ENCODE results near the gene KIF17.

KIF17 gene

DNA sequence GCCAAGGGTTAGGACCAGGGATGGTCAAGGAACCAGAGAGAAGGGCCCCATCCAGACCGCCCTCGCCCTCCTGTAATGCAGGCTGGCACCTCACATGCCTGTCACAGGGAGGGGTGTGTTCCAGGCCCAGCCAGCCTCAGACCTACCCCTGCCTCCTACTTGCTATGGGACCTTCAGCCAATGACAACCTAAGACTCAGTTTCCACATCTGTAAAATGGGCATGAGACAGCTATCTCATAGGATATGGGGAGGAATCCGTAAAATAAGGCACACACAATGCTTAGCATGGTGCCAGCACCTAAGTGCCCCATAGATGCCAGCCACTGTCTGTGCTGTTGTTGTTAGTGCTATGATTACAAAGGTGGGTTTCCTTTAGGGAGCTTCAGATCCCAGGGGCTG lies 7.9 kb downstream of the KIF17 start:
- Histone ChIP-seq H3K27ac (ENCODE audit: low read depth, low read length) (no peak overlapping the region), H3K79me2 (ENCODE audit: control insufficient read depth, insufficient read depth, low read length, unreplicated experiment) (no peaks in the 10 kb centered on the region), H3K36me3 (ENCODE audit: insufficient read depth, low read length) (no peaks in the 10 kb centered on the region), H3K4me1 (ENCODE audit: control insufficient read depth, insufficient read depth, low read length, unreplicated experiment) (no peaks in the 10 kb centered on the region), H3K4me3 (ENCODE audit: low read depth, low read length) (no peak overlapping the region), H2AFZ (ENCODE audit: low read length, unreplicated experiment) (no peak overlapping the region), H3K27me3 (ENCODE audit: insufficient read depth, low read length) (no peaks in the 10 kb centered on the region)

DNA sequence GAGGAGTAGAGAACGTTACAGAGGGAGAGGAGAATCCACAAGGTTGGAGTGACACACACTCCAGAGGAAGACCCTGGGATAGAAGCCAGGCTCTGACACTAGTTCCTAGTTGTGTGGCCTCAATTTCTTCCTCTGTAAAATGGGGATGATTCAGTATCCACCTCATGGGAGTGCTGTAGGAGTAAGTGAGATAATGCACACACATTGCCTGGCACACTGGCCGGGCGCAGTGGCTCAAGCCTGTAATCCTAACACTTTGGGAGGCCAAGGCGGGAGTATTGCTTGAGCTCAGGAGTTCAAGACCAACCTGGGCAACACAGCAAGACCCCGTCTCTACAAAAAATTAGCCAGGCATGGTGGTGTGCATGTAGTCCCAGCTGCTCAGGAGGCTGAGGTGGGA lies 8.9 kb downstream of the KIF17 start:
- H2AFZ ChIP-seq (ENCODE audit: low read length, unreplicated experiment) = no peak overlapping the region
- H3K79me2 ChIP-seq (ENCODE audit: control insufficient read depth, insufficient read depth, low read length, unreplicated experiment) = no peaks in the 10 kb centered on the region
- H3K27me3 ChIP-seq (ENCODE audit: insufficient read depth, low read length) = no peaks in the 10 kb centered on the region
- H3K36me3 ChIP-seq (ENCODE audit: insufficient read depth, low read length) = no peaks in the 10 kb centered on the region
- no peak overlapping the region for H3K27ac ChIP-seq (ENCODE audit: low read depth, low read length)
- H3K4me3 ChIP-seq (ENCODE audit: low read depth, low read length) = no peak overlapping the region
- no peaks in the 10 kb centered on the region for H3K4me1 ChIP-seq (ENCODE audit: control insufficient read depth, insufficient read depth, low read length, unreplicated experiment)

DNA sequence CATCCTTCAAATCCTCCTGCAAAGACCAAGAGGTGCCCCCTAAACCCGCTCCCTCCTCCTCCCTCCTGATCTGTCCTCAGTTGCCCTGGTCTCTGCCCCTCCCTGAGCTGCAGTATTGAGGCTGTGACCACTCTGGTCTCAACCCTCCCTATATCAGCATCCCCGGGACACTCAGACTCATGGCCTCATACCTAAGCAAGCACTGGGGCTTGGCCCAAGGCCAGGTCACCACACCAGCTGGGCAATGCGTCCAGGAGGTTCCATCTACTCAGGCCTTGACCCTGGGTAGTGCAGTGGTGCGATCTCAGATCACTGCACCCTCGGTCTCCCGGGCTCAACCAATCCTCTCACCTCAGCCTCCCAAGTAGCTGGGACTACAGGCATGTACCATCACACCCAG lies 9.8 kb downstream of the KIF17 start:
- H3K4me1 ChIP-seq (ENCODE audit: control insufficient read depth, insufficient read depth, low read length, unreplicated experiment) = no peaks in the 10 kb centered on the region
- no peak overlapping the region for H3K4me3 ChIP-seq (ENCODE audit: low read depth, low read length)
- H2AFZ ChIP-seq (ENCODE audit: low read length, unreplicated experiment) = no peak overlapping the region
- no peaks in the 10 kb centered on the region for H3K36me3 ChIP-seq (ENCODE audit: insufficient read depth, low read length)
- H3K27ac ChIP-seq (ENCODE audit: low read depth, low read length) = no peak overlapping the region
- H3K79me2 ChIP-seq (ENCODE audit: control insufficient read depth, insufficient read depth, low read length, unreplicated experiment) = no peaks in the 10 kb centered on the region
- no peaks in the 10 kb centered on the region for H3K27me3 ChIP-seq (ENCODE audit: insufficient read depth, low read length)

DNA sequence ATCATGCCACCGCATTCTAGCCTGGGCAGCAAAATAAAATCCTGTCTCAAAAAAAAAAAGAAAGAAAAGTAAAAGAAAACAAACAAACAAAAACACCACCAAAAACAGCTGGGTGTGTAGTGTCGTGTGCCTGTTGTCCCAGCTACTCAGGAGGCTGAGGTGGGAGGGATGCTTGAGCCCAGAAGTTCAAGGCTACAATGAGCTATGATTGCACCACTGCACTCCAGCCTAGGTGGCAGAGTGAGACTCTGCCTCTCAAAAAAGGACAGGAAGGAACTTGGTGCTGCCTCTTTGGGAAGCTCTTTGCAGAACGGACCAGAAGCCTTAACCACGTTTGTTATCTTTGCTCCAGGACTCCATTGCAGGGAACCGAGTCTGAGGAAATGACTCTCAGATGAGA lies 11.0 kb downstream of the KIF17 start:
- Histone ChIP-seq H3K36me3 (ENCODE audit: insufficient read depth, low read length) (no peaks in the 10 kb centered on the region), H2AFZ (ENCODE audit: low read length, unreplicated experiment) (no peak overlapping the region), H3K4me3 (ENCODE audit: low read depth, low read length) (no peak overlapping the region), H3K27ac (ENCODE audit: low read depth, low read length) (no peak overlapping the region), H3K79me2 (ENCODE audit: control insufficient read depth, insufficient read depth, low read length, unreplicated experiment) (no peaks in the 10 kb centered on the region), H3K4me1 (ENCODE audit: control insufficient read depth, insufficient read depth, low read length, unreplicated experiment) (no peaks in the 10 kb centered on the region), H3K27me3 (ENCODE audit: insufficient read depth, low read length) (no peaks in the 10 kb centered on the region)

DNA sequence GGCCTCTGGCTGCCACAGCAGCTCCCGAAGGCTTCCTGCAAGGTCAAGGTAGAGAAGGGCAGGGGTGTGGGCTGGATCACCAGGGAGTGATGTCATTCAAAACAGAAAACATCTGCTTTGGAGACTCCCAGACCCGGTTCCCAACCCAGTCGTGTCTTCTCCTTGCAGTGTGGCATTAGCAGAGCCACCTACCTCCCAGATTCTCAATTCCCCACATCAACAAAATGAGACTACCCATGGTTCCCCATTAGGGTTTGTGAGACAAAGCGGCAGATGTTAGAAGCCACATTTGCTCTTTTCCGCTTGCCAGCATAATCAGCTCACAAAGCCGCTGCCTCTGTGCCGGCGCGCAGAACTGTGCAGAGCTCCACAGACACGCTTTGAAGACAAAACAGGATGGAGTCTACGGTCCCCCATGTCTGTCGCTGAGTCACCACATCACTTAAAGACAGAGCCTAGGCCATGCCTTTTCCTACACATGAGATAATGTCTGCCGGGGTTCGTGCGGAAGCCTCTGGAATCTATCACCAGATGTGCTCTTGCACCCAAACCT lies 12.5 kb downstream of the KIF17 start:
- no peaks in the 10 kb centered on the region for H3K79me2 ChIP-seq (ENCODE audit: control insufficient read depth, insufficient read depth, low read length, unreplicated experiment)
- H3K27me3 ChIP-seq (ENCODE audit: insufficient read depth, low read length) = no peaks in the 10 kb centered on the region
- H3K4me3 ChIP-seq (ENCODE audit: low read depth, low read length) = no peak overlapping the region
- no peak overlapping the region for H2AFZ ChIP-seq (ENCODE audit: low read length, unreplicated experiment)
- H3K36me3 ChIP-seq (ENCODE audit: insufficient read depth, low read length) = no peaks in the 10 kb centered on the region
- no peak overlapping the region for H3K27ac ChIP-seq (ENCODE audit: low read depth, low read length)
- H3K4me1 ChIP-seq (ENCODE audit: control insufficient read depth, insufficient read depth, low read length, unreplicated experiment) = no peaks in the 10 kb centered on the region

DNA sequence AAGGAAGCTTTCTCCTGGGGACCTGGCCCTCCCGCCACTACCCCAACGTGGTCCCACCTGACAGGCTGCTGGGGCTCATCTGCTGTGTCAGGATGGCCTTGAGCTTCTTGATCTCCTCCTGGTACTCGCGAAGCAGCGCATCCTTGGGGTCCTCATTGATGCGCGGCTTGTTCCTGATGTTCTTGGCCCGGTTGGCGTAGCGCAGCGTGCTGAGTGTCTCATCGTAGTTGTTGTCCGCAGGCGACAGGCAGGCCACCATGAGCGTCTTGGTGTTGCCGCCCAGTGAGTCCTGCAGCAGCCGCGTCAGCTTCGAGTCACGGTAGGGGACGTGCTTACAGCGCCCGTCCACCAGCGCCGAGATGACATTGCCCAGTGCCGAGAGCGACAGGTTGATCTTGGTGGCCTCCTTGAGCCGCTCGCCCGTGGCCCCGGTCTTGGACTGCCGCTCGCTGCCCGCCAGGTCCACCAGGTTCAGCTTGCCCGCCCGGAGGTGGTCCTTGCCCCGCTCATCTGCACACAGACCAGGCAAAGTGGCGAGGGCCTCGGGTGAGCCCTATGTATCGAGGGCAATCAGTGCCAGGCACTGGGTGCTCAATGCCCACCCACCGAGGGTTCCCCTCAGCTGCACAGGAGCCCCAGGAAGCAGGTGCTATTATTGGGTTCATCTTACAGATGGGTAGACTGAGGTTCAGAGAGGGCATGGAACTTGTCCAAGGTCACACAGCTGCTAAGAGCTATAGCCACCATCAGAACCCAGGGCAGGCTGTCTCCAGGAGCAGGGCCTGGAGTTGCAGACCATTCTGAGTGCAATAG lies 13.2 kb downstream of the KIF17 start:
- Histone ChIP-seq H3K27me3 (ENCODE audit: insufficient read depth, low read length) (no peaks in the 10 kb centered on the region), H3K79me2 (ENCODE audit: control insufficient read depth, insufficient read depth, low read length, unreplicated experiment) (no peaks in the 10 kb centered on the region), H3K36me3 (ENCODE audit: insufficient read depth, low read length) (no peaks in the 10 kb centered on the region), H3K4me1 (ENCODE audit: control insufficient read depth, insufficient read depth, low read length, unreplicated experiment) (no peaks in the 10 kb centered on the region), H3K4me3 (ENCODE audit: low read depth, low read length) (no peak overlapping the region), H2AFZ (ENCODE audit: low read length, unreplicated experiment) (no peak overlapping the region), H3K27ac (ENCODE audit: low read depth, low read length) (no peak overlapping the region)

DNA sequence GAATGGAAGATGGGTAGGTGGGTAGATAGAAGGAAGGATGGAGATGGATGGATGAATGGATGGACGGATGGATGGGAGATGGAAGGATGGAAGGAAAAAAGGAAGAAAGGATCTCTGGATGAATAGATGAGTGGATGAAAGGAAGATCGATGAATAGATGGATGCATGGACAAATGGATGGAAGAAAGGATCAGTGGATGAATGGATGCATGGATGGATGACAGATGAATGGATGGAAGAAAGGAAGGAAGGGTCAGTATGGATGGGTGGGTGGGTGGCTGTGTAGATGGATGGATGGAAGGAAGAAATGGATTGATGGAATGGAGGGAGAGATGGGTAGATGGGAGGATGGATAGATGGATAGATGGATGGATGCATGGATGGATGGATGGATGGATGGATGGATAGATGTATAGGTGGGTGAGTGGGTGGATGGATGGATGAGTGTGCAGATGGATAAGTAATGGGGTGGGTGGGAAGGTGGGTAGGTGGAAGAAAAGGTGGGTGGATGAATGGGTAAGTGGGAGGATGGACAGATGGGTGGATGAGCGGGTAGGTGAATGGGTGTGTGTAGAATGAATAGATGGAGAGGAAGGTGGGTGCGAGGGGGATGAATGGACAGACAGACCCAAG lies 14.6 kb downstream of the KIF17 start:
- no peak overlapping the region for H3K27ac ChIP-seq (ENCODE audit: low read depth, low read length)
- no peaks in the 10 kb centered on the region for H3K79me2 ChIP-seq (ENCODE audit: control insufficient read depth, insufficient read depth, low read length, unreplicated experiment)
- H3K27me3 ChIP-seq (ENCODE audit: insufficient read depth, low read length) = no peaks in the 10 kb centered on the region
- H2AFZ ChIP-seq (ENCODE audit: low read length, unreplicated experiment) = no peak overlapping the region
- H3K36me3 ChIP-seq (ENCODE audit: insufficient read depth, low read length) = no peaks in the 10 kb centered on the region
- no peak overlapping the region for H3K4me3 ChIP-seq (ENCODE audit: low read depth, low read length)
- peaks cover 6% of the 10 kb centered on the region for H3K4me1 ChIP-seq (ENCODE audit: control insufficient read depth, insufficient read depth, low read length, unreplicated experiment)

DNA sequence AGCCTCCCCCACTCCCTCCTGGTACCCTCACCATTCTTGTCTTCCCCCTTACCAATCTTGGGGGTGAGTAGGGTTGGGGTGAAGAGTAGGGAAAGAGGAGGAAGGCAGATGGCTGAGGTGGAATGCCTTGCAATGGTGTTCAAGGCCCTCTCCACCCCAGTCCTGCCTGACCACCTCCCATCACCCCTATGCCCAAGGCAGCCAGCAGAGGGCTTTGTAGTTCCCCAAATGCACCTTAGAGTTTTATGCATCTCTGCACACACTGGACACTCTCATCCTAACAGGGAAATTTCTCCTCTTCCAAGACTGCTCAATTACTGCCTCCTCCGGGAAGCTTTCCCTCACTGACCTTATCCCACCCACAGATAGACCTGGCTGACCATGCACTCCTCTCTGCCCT lies 15.4 kb downstream of the KIF17 start:
- no peak overlapping the region for H3K27ac ChIP-seq (ENCODE audit: low read depth, low read length)
- no peaks in the 10 kb centered on the region for H3K79me2 ChIP-seq (ENCODE audit: control insufficient read depth, insufficient read depth, low read length, unreplicated experiment)

DNA sequence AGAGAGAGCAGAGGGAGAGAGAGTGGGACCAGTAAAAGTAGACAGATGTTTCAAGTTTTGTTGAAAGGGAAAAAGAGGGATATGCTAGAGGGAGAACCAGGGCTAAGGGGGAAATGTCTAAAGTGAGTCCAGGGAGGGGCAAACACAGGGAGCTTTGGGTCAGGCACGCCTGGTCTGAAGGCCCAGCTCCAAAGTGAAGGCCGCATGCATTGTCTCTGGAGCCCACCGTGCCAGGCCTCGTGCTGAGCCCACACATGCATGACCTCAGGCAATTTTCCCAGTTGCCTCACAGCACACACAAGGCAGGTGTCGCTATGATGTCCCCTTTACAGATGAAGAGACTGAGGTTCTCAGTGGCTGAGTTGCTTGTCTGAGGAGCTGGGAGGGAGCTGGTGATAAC lies 16.0 kb downstream of the KIF17 start:
- Histone ChIP-seq H3K4me3 (ENCODE audit: low read depth, low read length) (no peak overlapping the region), H3K4me1 (ENCODE audit: control insufficient read depth, insufficient read depth, low read length, unreplicated experiment) (peaks cover 14% of the 10 kb centered on the region)

More for the DNA sequence above, 15.4 kb downstream of the KIF17 start:
- H3K4me3 ChIP-seq (ENCODE audit: low read depth, low read length) = no peak overlapping the region
- no peak overlapping the region for H2AFZ ChIP-seq (ENCODE audit: low read length, unreplicated experiment)
- peaks cover 14% of the 10 kb centered on the region for H3K4me1 ChIP-seq (ENCODE audit: control insufficient read depth, insufficient read depth, low read length, unreplicated experiment)
- H3K36me3 ChIP-seq (ENCODE audit: insufficient read depth, low read length) = no peaks in the 10 kb centered on the region
- no peaks in the 10 kb centered on the region for H3K27me3 ChIP-seq (ENCODE audit: insufficient read depth, low read length)

DNA sequence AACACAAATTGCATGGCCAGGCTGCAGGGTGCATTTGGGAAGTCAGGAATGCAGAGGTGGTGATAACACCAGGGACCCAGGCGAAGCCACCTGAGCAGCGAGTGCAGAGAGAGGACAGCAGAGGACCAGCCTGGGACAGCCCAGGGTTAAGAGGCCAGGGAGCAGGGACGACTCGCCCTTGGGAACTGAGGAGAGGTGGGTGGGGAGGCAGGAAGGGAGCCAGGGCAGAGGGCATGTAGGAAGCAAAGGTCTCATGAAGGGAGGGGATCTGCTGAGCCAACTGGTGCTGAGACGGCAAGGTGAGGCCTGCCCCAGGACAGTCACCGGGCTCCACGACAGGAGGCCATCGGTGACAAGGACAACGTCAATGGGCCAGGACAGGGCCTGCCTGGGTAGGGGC lies 16.4 kb downstream of the KIF17 start:
- H3K4me1 ChIP-seq (ENCODE audit: control insufficient read depth, insufficient read depth, low read length, unreplicated experiment) = peaks cover 14% of the 10 kb centered on the region
- H3K27me3 ChIP-seq (ENCODE audit: insufficient read depth, low read length) = no peaks in the 10 kb centered on the region
- H2AFZ ChIP-seq (ENCODE audit: low read length, unreplicated experiment) = no peak overlapping the region
- no peak overlapping the region for H3K27ac ChIP-seq (ENCODE audit: low read depth, low read length)
- no peak overlapping the region for H3K4me3 ChIP-seq (ENCODE audit: low read depth, low read length)
- H3K36me3 ChIP-seq (ENCODE audit: insufficient read depth, low read length) = no peaks in the 10 kb centered on the region
- H3K79me2 ChIP-seq (ENCODE audit: control insufficient read depth, insufficient read depth, low read length, unreplicated experiment) = no peaks in the 10 kb centered on the region

More for the DNA sequence above, 16.0 kb downstream of the KIF17 start:
- Histone ChIP-seq H3K27ac (ENCODE audit: low read depth, low read length) (no peak overlapping the region), H2AFZ (ENCODE audit: low read length, unreplicated experiment) (no peak overlapping the region), H3K36me3 (ENCODE audit: insufficient read depth, low read length) (no peaks in the 10 kb centered on the region), H3K79me2 (ENCODE audit: control insufficient read depth, insufficient read depth, low read length, unreplicated experiment) (no peaks in the 10 kb centered on the region), H3K27me3 (ENCODE audit: insufficient read depth, low read length) (no peaks in the 10 kb centered on the region)

Data from ACC112 (cell line).